Stimulated activated CD8-positive, alpha-beta memory T cell treated with anti-CD3 and anti-CD28 coated beads, Interleukin-7, amount 100 ng/mL, for 1 hour (primary cell): ENCODE results near the gene RGS1.

Experiments used
- DNase-seq, 2 donors: peaks; one replicate each; pipeline ENCODE4 v3.0.0-alpha.2; 2020; ENCODE audit warnings: low read depth in 2 of 2

RGS1 gene

DNA sequence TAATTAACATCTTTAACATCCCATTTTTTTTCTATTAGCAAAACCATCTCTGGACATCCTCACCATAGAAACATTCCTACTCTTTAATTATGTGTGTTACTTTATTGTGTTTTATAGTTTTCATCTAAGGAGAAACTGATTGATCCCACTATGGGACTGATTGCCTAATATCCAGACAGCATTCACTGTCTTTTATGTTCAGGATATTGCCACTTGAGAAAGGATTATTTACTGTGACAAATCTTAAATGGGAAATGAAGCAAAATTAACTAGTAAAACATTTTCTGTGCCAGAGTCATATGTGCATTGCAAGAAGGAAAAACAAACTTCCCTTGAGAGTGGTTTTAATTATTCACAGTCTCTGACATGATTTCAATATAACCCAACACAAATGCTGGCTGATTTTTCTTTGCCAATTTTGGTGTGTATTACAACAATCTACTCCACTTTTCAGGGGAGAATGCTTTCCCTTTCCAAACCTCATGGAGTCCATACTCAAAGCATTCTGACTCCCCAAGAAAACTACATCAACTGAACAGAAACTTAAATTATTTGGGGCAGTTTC is 44.6 kb downstream of the RGS1 start:
- DNase-seq: no peak

DNA sequence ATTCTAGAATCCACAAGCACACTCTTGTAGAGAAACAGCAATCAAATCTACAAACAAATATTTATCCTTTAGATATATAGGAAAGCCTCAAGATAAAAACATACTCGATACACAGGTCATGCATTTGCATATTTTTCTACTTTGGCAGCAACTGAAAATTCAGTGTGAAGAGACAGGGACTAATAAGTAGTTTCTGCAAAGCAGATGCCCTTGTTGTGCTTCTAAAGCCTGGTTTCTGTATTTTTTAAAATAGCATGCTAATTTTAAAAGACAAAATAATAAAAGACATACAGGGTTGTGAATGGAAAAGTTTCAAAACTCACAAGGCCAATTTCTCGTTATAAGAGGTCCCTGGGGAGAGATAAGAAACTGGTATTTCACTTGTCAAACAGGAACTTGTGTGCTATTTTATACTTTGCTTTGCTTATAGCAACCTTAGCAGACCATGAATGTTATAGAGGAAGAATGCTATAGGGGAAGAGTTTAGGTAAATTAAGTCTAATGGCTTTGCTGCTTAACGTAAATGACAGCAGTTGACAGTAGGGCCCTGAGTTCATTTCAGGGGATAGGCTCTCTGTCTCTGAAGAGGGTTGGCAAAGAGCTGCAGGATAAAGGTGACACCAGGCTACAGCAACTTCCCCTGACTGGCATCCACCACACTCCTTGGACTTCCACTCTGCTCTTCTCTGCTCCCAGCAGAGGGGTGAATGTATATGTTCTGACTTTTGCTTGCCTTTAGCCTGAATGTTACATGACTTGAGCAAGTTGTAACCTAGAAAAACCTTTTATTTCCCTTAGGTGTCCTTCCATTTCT is 51.0 kb downstream of the RGS1 start:
- DNase-seq: no peak

DNA sequence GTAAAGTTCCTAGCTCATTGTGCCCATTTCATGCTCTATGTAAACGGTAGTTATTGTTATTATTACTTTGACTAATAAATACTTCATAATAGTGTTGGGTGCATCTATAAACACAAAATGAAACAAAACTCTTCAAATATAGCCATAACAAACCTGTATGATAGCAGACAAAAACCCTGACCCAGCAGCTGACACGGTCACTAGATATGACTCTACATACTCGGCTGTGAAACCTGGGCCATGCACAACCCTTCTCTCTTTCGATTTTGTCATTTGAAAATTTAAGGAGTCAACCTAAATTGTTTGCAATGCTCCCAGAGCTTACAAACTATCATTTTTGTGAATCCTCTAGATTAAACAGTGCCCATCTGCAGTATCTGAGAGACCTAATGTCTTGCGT is 52.3 kb downstream of the RGS1 start:
- DNase-seq: no peak

DNA sequence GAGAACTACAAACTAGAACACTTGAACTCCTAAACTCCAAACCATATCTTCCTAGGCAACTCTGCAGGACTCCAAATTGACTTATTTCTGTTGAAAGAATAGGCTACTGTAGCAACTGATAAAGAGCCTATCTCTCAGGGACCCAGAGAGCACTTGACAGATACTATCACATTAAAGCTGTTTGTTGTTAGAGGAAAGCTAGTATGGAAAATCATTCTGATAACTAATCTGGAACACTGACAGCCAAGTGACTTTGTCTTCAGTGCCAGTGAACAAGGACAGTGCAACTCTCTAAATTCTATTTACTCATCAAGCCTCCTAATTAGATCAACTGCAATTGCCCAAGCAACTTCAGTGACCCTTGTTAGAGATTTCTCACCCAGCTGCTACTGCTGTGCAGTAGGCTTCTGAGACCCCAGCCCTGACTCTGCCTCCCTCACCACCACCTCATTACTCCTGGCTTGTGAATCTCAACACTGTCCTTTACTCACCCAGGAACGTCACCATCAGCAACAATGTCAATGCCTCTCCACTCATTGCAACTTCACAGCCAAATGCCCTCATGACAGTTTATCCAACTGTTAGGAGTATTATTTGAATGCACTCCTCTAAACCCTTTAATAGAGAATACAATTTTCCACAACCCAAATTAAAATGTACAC is 53.0 kb downstream of the RGS1 start:
- DNase-seq: no peak

DNA sequence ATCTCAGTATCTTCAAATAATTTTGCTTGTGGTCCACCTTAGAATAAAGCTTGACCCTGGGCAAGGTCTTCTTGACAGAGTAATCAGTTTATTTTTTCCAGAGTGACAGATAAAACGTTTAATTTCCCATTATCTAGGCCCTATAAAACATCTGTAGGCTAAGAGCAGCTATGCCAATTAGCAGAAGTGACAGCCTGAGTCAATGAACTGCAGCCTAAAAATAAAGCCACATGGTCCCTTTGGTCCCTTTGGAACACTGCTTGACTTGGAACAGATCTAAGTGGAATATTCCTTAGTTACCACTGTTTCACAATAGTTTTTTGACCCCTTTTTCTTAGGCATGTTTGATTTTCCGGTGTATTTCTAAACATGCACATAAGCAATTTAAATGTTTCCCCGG is 54.0 kb downstream of the RGS1 start:
- no peak for DNase-seq
